Left lung (tissue), 10 donors: Measurements from ENCODE around the gene F2RL1. TPM values are rescaled to one million over a fixed set of nuclear protein-coding genes. Genes with fewer than 3 reads are reported as not detected.

Experiments used
- ATAC-seq: fragments of 200-7000 bp; cut with Tn5 transposase; one replicate; pipeline ENCODE4 v1.9.1; 2020; ENCODE audit warnings: moderate library complexity
- DNase-seq, 4 donors: peaks; one replicate each; pipeline ENCODE4 v3.0.0-alpha.2; 2013 to 2020
- H3K27ac ChIP-seq, 2 donors: fragments of 200-600 bp; sonication (generic) in 1 of 2; one replicate each; pipeline versions ENCODE4 v1.5.0 to v1.8.0; 2020 to 2021
- H3K27me3 ChIP-seq, 2 donors: fragments of 200-600 bp; sonication (generic) in 1 of 2; one replicate each; pipeline versions ENCODE4 v1.5.0 to v1.8.0; 2020 to 2021
- H3K36me3 ChIP-seq, 2 donors: fragments of 200-600 bp; sonication (generic) in 1 of 2; one replicate each; pipeline versions ENCODE4 v1.5.0 to v1.8.0; 2020 to 2021
- H3K4me1 ChIP-seq, 2 donors: fragments of 200-600 bp; one replicate each; pipeline ENCODE4 v1.8.0; 2021
- H3K4me3 ChIP-seq, 2 donors: fragments of 200-600 bp; sonication (generic) in 1 of 2; one replicate each; pipeline versions ENCODE4 v1.5.0 to v1.8.0; 2020 to 2021; ENCODE audit warnings: mild to moderate bottlenecking in 1 of 2
- H3K9me3 ChIP-seq, 2 donors: fragments of 200-600 bp; sonication (generic) in 1 of 2; one replicate each; pipeline versions ENCODE4 v1.5.0 to v1.8.0; 2020 to 2021
- intact Hi-C, 2 donors: fragments of 100-400 bp; cut with DNase I; formaldehyde crosslinking; loops; one replicate each; pipeline versions ENCODE4 v1.11.2 to v1.14.2; 2022
- polyA plus RNA-seq, 6 donors: library from polyadenylated mRNA; unstranded; fragments of 120-200 nt; gene quantifications; one replicate each; pipeline ENCODE4 v1.2.1, GENCODE V29; 2013; ENCODE audit not compliant: insufficient read length in 6 of 6
- total RNA-seq, 2 donors: library from RNA; stranded (reverse); fragmentation: NEBNext Ultra II Directional; extraction: Animal tissue kit (Norgen Biotek cat#: 25700); gene quantifications; one replicate each; pipeline ENCODE4 v1.2.1, GENCODE V29; 2021
- TF ChIP-seq, protein P1 (sequence below), 2 donors: fragments of 200-600 bp; sonication (generic) in 1 of 2; IDR thresholded peaks; one replicate each; pipeline versions ENCODE4 v1.5.0 to v1.8.0; 2021; ENCODE audit warnings: antibody characterized with exemption in 2 of 2
- donor health status: DM: no; HTN: yes; CAD: no.
- donor health status: DM: no; HTN: no; CAD: no.

Gene F2RL1
- total and polyA plus RNA-seq, 8 donors = 6.5 to 12.0 (median 8.5) TPM

DNA sequence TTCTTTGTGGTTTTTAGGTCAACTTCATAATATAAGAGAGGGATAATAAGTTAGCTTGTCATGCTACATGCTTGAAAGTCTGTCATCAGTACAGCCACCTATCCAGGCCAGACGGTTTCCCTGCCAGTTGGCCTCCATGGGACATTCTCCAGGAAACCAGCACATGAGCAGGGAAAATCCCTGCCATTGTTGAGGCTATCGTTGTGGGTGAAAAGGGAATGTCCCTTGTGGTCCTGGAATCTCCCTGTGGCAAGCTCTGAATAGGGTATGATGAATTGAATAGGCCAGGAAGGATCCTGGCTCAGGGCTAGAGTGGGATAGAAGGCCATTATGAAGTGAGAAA, 12.3 kb downstream of the F2RL1 start:
- H3K4me3 ChIP-seq = no peak overlapping the region
- H3K36me3 ChIP-seq = no peaks in the 10 kb centered on the region
- H3K27me3 ChIP-seq = no peaks in the 10 kb centered on the region
- intact Hi-C loops = no loop called here
- ATAC-seq (no peak), DNase-seq (no peak)
- H3K4me1 ChIP-seq = no peaks in the 10 kb centered on the region
- no peak overlapping the region for H3K27ac ChIP-seq
- H3K9me3 ChIP-seq = no peaks in the 10 kb centered on the region
- TF ChIP-seq, protein P1, sequence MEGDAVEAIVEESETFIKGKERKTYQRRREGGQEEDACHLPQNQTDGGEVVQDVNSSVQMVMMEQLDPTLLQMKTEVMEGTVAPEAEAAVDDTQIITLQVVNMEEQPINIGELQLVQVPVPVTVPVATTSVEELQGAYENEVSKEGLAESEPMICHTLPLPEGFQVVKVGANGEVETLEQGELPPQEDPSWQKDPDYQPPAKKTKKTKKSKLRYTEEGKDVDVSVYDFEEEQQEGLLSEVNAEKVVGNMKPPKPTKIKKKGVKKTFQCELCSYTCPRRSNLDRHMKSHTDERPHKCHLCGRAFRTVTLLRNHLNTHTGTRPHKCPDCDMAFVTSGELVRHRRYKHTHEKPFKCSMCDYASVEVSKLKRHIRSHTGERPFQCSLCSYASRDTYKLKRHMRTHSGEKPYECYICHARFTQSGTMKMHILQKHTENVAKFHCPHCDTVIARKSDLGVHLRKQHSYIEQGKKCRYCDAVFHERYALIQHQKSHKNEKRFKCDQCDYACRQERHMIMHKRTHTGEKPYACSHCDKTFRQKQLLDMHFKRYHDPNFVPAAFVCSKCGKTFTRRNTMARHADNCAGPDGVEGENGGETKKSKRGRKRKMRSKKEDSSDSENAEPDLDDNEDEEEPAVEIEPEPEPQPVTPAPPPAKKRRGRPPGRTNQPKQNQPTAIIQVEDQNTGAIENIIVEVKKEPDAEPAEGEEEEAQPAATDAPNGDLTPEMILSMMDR (IDR thresholded peaks at IDR 0.05) = no peak

DNA sequence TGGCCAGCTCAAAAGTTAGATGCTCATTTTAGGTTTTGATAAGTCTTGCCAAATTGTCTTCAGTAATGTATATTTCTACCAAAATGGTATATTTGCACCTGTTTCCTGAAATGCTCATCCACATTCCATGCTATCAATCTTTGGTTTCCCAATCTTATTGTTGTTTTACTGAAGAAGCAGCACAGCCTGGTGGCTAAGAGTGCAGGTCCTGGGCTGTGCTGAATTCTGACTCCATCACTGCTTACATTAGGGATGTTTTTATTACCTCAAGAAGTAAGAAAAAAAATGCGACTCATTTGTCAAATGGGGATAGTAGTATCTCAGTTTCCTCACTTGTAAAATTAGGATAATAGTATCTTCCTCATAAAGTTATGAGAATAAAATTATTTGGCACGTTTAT, 17.4 kb downstream of the F2RL1 start:
- no peaks in the 10 kb centered on the region for H3K4me1 ChIP-seq
- no peak overlapping the region for H3K4me3 ChIP-seq
- DNase-seq (no peak), ATAC-seq (no peak)
- intact Hi-C loops = no loop called here
- TF ChIP-seq, protein P1 (IDR thresholded peaks at IDR 0.05) = no peak
- no peaks in the 10 kb centered on the region for H3K36me3 ChIP-seq
- H3K9me3 ChIP-seq = no peaks in the 10 kb centered on the region
- H3K27ac ChIP-seq = no peak overlapping the region
- no peaks in the 10 kb centered on the region for H3K27me3 ChIP-seq

DNA sequence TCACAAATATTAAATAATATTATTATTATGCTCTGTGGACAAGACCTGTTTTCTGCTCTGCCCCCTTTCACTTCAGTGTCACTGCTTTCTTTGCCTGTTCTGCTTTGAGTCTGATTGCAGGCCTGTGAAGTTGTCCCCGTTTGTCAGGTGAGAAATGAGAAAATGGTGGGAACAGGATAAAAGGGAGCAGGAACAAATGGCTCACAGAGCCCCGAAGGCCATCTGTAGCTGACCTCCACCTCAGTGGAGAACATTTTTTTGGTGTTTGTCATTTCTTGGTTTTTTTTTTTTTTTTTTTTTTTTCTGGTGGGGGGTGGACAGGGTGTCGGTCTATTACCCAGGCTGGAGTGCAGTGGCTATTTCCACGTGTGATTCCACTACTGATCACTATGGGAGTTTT, 17.8 kb downstream of the F2RL1 start:
- Histone ChIP-seq H3K4me1 (no peaks in the 10 kb centered on the region), H3K27me3 (no peaks in the 10 kb centered on the region), H3K9me3 (no peaks in the 10 kb centered on the region), H3K4me3 (no peak overlapping the region), H3K36me3 (no peaks in the 10 kb centered on the region), H3K27ac (no peak overlapping the region)
- intact Hi-C loops = no loop called here
- TF ChIP-seq, protein P1 (IDR thresholded peaks at IDR 0.05) = no peak
- DNase-seq (no peak), ATAC-seq (no peak)

DNA sequence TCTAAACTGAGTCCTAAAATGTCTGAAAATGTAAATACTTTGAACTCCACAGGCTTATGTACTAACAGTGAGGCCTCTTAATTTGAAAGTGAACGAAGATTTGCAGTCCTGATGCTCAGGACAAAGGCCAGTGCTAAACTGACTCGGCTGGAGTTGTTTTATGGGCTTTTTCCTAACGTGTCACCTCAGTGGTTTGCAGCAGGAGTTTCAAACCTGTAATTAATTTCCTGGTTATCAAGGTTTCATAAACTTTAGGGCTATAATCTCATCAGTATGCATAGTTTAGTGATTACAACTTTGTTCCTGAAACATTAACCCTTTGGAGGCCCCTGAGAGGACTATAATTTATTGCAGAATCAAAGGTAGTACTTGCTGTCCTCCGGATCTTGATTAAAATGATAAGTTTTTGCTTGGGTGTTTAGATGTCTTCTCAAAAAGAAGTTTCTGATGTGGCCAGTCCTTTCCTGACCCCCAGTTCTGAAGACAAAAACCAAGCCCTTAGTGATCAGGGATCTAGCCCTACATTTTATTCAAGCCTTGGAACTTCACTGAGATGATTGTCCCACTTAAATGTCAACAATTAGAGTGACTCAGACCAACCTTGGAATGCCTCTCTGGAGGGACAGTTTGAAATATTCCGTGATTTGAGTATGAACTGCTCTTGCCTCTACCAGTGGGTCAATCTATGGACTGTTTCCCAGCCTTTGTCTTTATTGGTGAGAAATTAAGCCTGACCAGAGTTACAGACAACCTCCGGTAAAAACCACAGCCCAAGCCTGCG, 19.8 kb downstream of the F2RL1 start:
- TF ChIP-seq, protein P1 (IDR thresholded peaks at IDR 0.05) = no peak
- ATAC-seq = no peak
- Histone ChIP-seq H3K36me3 (no peaks in the 10 kb centered on the region), H3K4me3 (no peak overlapping the region), H3K4me1 (no peaks in the 10 kb centered on the region), H3K9me3 (no peaks in the 10 kb centered on the region), H3K27me3 (no peaks in the 10 kb centered on the region), H3K27ac (no peak overlapping the region)
- intact Hi-C loops = no loop called here
- DNase-seq = no peak

DNA sequence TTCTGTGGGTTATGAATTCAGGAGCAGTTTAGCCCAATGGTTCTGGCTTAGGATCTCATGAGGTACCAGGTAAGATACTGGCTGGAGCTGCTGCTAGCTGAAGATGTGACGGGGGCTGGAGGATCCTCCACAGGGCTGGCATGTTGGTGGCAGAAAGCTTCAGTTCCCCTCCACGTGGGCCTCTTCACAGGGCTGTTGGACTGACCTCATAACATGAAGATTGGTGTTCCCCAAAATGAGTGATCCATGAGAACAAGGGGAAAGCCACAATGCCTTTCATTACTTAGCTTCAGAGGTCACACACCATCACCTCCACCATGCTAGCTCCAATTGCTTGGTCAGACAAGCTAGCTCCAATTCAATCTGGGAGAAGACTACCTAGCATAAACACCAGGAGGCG, 22.5 kb downstream of the F2RL1 start:
- ATAC-seq = no peak
- Histone ChIP-seq H3K27ac (no peak overlapping the region), H3K4me1 (no peaks in the 10 kb centered on the region), H3K36me3 (no peaks in the 10 kb centered on the region), H3K9me3 (no peaks in the 10 kb centered on the region), H3K4me3 (no peak overlapping the region), H3K27me3 (no peaks in the 10 kb centered on the region)
- TF ChIP-seq, protein P1 (IDR thresholded peaks at IDR 0.05) = no peak
- intact Hi-C loops = no loop called here
- no peak for DNase-seq
